A549 treated with GW870086 at 1 μM for 4 hours (cell line): Measurements from ENCODE around the gene SMKR1. TPM values are rescaled to one million over a fixed set of nuclear protein-coding genes. Genes with fewer than 3 reads are reported as not detected.

Experiments used
- total RNA-seq: library from RNA; stranded (reverse); fragments of 200-300 nt; extraction: Qiagen RNA extraction; gene quantifications from 5 replicates; pipeline ENCODE4 v1.2.3, GENCODE V29; 2022; ENCODE audit warnings: low read depth

Gene SMKR1
- 7.9 to 10.8 TPM (median 10.1 TPM) in 5 replicates for total RNA-seq

DNA sequence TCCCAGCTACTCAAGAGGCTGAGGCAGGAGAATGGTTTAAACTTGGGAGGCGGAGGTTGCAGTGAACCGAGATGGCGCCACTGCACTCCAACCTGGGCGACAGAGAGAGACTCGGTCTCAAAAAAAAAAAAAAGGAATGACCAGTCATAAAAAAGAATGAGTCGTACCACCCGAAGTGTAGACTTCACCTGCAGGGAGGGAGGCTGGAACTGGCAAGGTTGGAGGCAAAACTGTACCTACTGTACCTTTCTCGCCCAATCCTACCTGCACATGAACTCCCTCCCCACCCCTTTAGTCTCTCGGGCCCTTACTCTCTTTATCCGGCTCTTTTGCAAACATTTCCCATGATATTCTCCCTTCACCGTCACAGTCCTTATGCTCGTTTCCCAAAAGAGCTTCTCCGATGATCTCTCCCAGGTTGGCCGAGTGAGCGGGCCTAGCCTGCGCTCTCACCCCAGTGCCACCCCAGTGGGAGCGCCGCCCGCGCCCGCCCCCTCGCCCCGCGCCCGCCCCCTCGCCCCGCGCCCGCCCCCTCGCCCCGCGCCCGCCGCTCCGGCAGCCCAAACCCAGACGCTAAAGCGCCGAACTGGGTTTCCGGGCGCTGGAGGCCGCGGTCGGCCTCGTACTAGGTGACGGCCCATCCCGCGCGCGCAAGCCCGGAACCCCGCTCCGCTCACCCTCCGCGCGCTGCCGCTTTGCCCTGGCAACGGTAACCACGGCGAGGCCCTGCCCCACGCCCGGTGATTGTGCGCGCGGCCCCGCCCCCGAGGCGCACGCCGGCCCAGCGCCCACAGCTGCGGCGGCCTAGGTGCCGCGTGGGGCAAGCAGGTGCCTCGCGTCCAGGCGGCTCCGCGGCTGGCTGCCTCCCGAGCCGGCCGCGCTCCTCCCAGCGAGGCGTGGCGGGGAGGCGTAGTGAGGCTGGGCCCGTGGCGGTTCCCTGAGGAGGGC lies at the start of gene SMKR1:
Gene SMKR1 (plus strand): TSS at position 772 of the 948 bp plus-strand sequence. CDS start 294 bp downstream, outside the sequence.

Other genes starting within 250 kb of the SMKR1 start
- gene STRIP2, start 68.1 kb upstream of the SMKR1 start, total RNA-seq, result 5.6 to 9.8 TPM (median 8.7 TPM) in 5 replicates
- gene NRF1, start 109.2 kb downstream of the SMKR1 start, total RNA-seq, result 9.0 to 12.3 TPM (median 11.1 TPM) in 5 replicates